ENCODE data around the gene RASGRF1. TPM values are rescaled to one million over a fixed set of nuclear protein-coding genes. Genes with fewer than 3 reads are reported as not detected.
A peak's percentile ranks its signal among the peaks of the same experiment; 100 is the strongest.

The RASGRF1 gene
- total and polyA plus RNA-seq, 2 donors (not counting 1 experiment from before 2014, with no cell fraction given), result 1.0 to 9.4 TPM

GRCh38 chr15:79003896-79004295 is 86.7 kb downstream of the RASGRF1 start:
- 83% methylated on average over 24 of the region's 24 CpGs for WGBS (ENCODE audit: insufficient coverage)
- POLR2A ChIA-PET, result interaction anchor here (0.6 to 1.6 kb wide), 6 partner anchors 15 to 131 kb away, joined by 4 to 16 read pairs (median 6); partner anchors contain the start of genes CTSH and MORF4L1
- H3K4me2 ChIP-seq (replicated peaks; ENCODE audit: low read depth, low read length, poor library complexity, severe bottlenecking), result peak overlapping the region; percentile 61
- no peak for ATAC-seq (ENCODE audit: low read depth)
- Mint-ChIP-seq H3K4me3 (peak overlapping the region; percentile 81), H3K27ac (peak overlapping the region; percentile 95), H3K9me3 (ENCODE audit: insufficient read depth) (no peaks in the 10 kb centered on the region), H3K4me1 (peaks cover 44% of the 10 kb centered on the region), H3K27me3 (no peaks in the 10 kb centered on the region)
- peak overlapping the region; percentile 58 for H2AFZ ChIP-seq (ENCODE audit: insufficient read depth, low read depth, low read length, poor library complexity, severe bottlenecking)
- TF ChIP-seq CTCF (IDR thresholded peaks at IDR 0.05), result no peak
- TF ChIP-seq EZH2 (IDR thresholded peaks at IDR 0.05; ENCODE audit: borderline replicate concordance, insufficient read depth, low read depth, low read length, poor library complexity, severe bottlenecking), result no peak
- no peaks in the 10 kb centered on the region for H4K20me1 ChIP-seq (ENCODE audit: control insufficient read depth, insufficient read depth, low read length, poor library complexity, severe bottlenecking)
- no peaks in the 10 kb centered on the region for H3K36me3 ChIP-seq (replicated peaks in 1 of 2; ENCODE audit: control extremely low read depth in 1 of 2, control insufficient read depth in 1 of 2, extremely low read depth in 1 of 2, insufficient read depth in 2 of 2, low read length in 1 of 2)
- intact Hi-C loops (cut with micrococcal nuclease), result loop anchor here (1.0 to 2.0 kb wide), 4 partner anchors 21 to 103 kb away; no protein-coding TSS in a partner anchor
- peak overlapping the region in 1 of 5 experiments; percentile 9 for H3K4me3 ChIP-seq (ENCODE audit: control extremely low read depth in 1 of 5, extremely low read depth in 1 of 5, insufficient read depth in 1 of 5, low read depth in 2 of 5, low read length in 4 of 5)
- DNase-seq, result no peak
- no peaks in the 10 kb centered on the region for H3K79me2 ChIP-seq (ENCODE audit: control insufficient read depth, insufficient read depth, low read length)
- peak overlapping the region; percentile 58 to 60 for H3K27ac ChIP-seq (ENCODE audit: low read length in 2 of 2)
- H3K9me3 ChIP-seq (ENCODE audit: control extremely low read depth in 1 of 3, control insufficient read depth in 2 of 3, insufficient read depth in 1 of 3, low read length in 2 of 3), result no peaks in the 10 kb centered on the region
- H3K27me3 ChIP-seq (replicated peaks in 1 of 4; ENCODE audit: control extremely low read depth in 1 of 4, control insufficient read depth in 3 of 4, insufficient read depth in 4 of 4, low read length in 3 of 4), result no peaks in the 10 kb centered on the region
- peaks cover 26 to 41% of the 10 kb centered on the region in 2 donors for H3K4me1 ChIP-seq (ENCODE audit: control insufficient read depth in 2 of 2, insufficient read depth in 2 of 2, low read length in 2 of 2)
- CTCF ChIA-PET, result interaction anchor here (0.8 to 3.6 kb wide), 8 partner anchors 21 to 181 kb away, joined by 3 to 37 read pairs (median 6); no protein-coding TSS in a partner anchor
- peak overlapping the region; percentile 25 for H3K9ac ChIP-seq (ENCODE audit: low read length)

DNA sequence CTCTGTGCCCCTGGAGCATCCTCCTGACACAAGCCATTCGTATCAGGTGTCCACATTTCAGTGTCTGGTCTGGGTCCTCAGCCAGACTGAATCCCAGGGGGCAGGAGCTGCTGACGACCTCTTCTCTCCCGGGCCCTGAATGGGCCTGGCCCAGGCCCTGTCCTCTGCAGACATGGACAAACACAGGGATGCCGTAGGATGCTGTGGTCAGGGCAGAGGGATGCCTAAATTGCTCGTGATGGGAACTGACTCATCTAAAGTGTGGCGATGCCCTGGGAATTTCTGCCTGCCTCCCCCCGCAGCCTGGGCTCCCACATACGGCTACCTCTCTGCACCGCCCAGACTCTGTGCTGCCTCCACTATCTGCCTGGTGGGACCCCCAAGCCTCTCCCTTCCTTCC is 87.3 kb downstream of the RASGRF1 start:
- TF ChIP-seq CTCF (IDR thresholded peaks at IDR 0.05), result no peak
- no peak for TF ChIP-seq EZH2 (IDR thresholded peaks at IDR 0.05; ENCODE audit: borderline replicate concordance, insufficient read depth, low read depth, low read length, poor library complexity, severe bottlenecking)
- peak overlapping the region; percentile 2 to 60 for H3K27ac ChIP-seq (ENCODE audit: low read length in 2 of 2)
- peaks cover 25 to 37% of the 10 kb centered on the region in 2 donors for H3K4me1 ChIP-seq (ENCODE audit: control insufficient read depth in 2 of 2, insufficient read depth in 2 of 2, low read length in 2 of 2)
- ChIA-PET CTCF (interaction anchor here (1.1 to 3.6 kb wide), 6 partner anchors 22 to 94 kb away, joined by 3 to 37 read pairs (median 6); no protein-coding TSS in a partner anchor), POLR2A (interaction anchor here (1.6 kb wide), 1 partner anchor 59 kb away, joined by 12 read pairs; the partner anchor contains the start of gene CTSH)
- DNase-seq (no peak), ATAC-seq (ENCODE audit: low read depth) (no peak)
- H3K4me1 Mint-ChIP-seq, result peaks cover 38% of the 10 kb centered on the region
- no peak overlapping the region for H3K4me2 ChIP-seq (replicated peaks; ENCODE audit: low read depth, low read length, poor library complexity, severe bottlenecking)
- peak overlapping the region; percentile 95 for H3K27ac Mint-ChIP-seq
- WGBS (ENCODE audit: insufficient coverage), result 86% methylated on average over 9 of the region's 9 CpGs
- H3K9me3 Mint-ChIP-seq (ENCODE audit: insufficient read depth), result no peaks in the 10 kb centered on the region
- H3K9me3 ChIP-seq (ENCODE audit: control extremely low read depth in 1 of 3, control insufficient read depth in 2 of 3, insufficient read depth in 1 of 3, low read length in 2 of 3), result no peaks in the 10 kb centered on the region
- intact Hi-C loops (cut with micrococcal nuclease), result no loop called here
- no peak overlapping the region for H3K4me3 ChIP-seq (ENCODE audit: control extremely low read depth in 1 of 5, extremely low read depth in 1 of 5, insufficient read depth in 1 of 5, low read depth in 2 of 5, low read length in 4 of 5)
- no peaks in the 10 kb centered on the region for H3K27me3 ChIP-seq (replicated peaks in 1 of 4; ENCODE audit: control extremely low read depth in 1 of 4, control insufficient read depth in 3 of 4, insufficient read depth in 4 of 4, low read length in 3 of 4)
- H3K9ac ChIP-seq (ENCODE audit: low read length), result no peak overlapping the region
- H3K36me3 ChIP-seq (replicated peaks in 1 of 2; ENCODE audit: control extremely low read depth in 1 of 2, control insufficient read depth in 1 of 2, extremely low read depth in 1 of 2, insufficient read depth in 2 of 2, low read length in 1 of 2), result no peaks in the 10 kb centered on the region
- H3K79me2 ChIP-seq (ENCODE audit: control insufficient read depth, insufficient read depth, low read length), result no peaks in the 10 kb centered on the region
- H3K4me3 Mint-ChIP-seq, result no peak overlapping the region
- no peaks in the 10 kb centered on the region for H4K20me1 ChIP-seq (ENCODE audit: control insufficient read depth, insufficient read depth, low read length, poor library complexity, severe bottlenecking)
- H2AFZ ChIP-seq (ENCODE audit: insufficient read depth, low read depth, low read length, poor library complexity, severe bottlenecking), result no peak overlapping the region
- no peaks in the 10 kb centered on the region for H3K27me3 Mint-ChIP-seq

All from B cell (primary cell).